Left ventricle myocardium inferior (tissue), 1 donor: ENCODE data around the gene KIAA0319L. TPM values are rescaled to one million over a fixed set of nuclear protein-coding genes. Genes with fewer than 3 reads are reported as not detected.
A peak's percentile ranks its signal among the peaks of the same experiment; 100 is the strongest.
"Not testable (repeated sequence)": the region's sequence is repeated elsewhere in the genome, so short reads cannot be mapped to it uniquely, and the experiment has no call there.

Experiments
- DNase-seq: peaks from one replicate; pipeline ENCODE4 v3.0.0-alpha.2; 2020
- H3K27ac ChIP-seq: fragments of 200-600 bp; replicated peaks from 2 replicates; pipeline ENCODE4 v1.8.0; 2021
- H3K27me3 ChIP-seq: fragments of 200-600 bp; 2 replicates; pipeline ENCODE4 v1.8.0; 2021; ENCODE audit warnings: low read depth
- H3K36me3 ChIP-seq: fragments of 200-600 bp; 2 replicates; pipeline ENCODE4 v1.8.0; 2021
- H3K4me1 ChIP-seq: fragments of 200-600 bp; 2 replicates; pipeline ENCODE4 v1.8.0; 2021
- H3K4me3 ChIP-seq: fragments of 200-600 bp; 2 replicates; pipeline ENCODE4 v1.8.0; 2021; ENCODE audit warnings: mild to moderate bottlenecking, moderate library complexity
- H3K9me3 ChIP-seq: fragments of 200-600 bp; replicated peaks from 2 replicates; pipeline ENCODE4 v1.8.0; 2021
- intact Hi-C: fragments of 100-400 bp; cut with micrococcal nuclease; formaldehyde crosslinking; loops from one replicate; pipeline ENCODE4 v1.11.0; 2022
- total RNA-seq: library from RNA; stranded (reverse); fragmentation: NEBNext Ultra II Directional; extraction: Animal tissue kit (Norgen Biotek cat#: 25700); gene quantifications from one replicate; pipeline ENCODE4 v1.2.1, GENCODE V29; 2021
- TF ChIP-seq, protein P1 (sequence below): fragments of 200-600 bp; IDR thresholded peaks from 2 replicates; pipeline ENCODE4 v1.8.0; 2021; ENCODE audit warnings: antibody characterized with exemption, mild to moderate bottlenecking, borderline replicate concordance
- donor health status: DM: no; HTN: yes; CAD: no; lungs with severe emphysema.

Gene KIAA0319L
- total RNA-seq, 1 donor from 2014 or later, result 64.3 TPM

DNA sequence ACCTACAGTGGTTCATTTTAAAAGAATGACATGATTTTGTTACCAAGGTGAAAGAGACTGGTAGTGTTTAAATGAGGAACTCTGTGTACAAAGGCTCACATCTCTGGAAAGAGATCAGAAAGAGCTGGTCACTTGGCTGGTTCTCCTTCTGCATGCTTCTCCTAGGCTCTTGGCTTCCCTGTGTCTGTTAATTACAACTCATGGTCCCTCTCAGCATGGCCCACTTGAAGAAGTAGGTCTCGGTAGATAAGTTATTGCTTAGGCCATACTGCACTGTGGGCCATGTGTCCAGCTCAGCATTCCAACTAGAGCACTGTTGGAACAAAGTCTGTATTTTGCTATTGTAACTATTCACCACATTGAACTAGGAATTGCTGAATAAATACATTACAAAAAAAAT, 91.1 kb downstream of the KIAA0319L start:
- intact Hi-C loops, result no loop called here
- H3K27ac ChIP-seq, result peak overlapping the region; percentile 47
- H3K36me3 ChIP-seq, result peaks cover 74% of the 10 kb centered on the region

DNA sequence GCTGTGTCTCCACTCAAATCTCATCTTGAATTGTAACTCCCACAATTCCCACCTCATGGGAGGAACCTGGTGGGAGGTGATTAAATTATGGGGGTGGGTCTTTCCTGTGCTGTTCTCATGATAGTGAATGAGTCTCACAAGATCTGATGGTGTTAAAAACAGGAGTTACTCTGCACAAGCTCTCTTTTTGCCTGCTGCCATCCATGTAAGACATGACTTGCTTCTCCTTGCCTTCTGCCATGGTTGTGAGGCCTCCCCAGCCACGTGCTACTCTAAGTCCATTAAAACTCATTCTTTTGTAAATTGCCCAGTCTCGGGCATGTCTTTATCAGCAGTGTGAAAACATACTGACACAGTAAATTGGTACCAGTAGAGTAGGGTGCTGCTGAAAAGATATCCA, 93.5 kb downstream of the KIAA0319L start:
- H3K27ac ChIP-seq, H3K4me3 ChIP-seq, H3K9me3 ChIP-seq, DNase-seq, H3K27me3 ChIP-seq, intact Hi-C loops: not testable (repeated sequence)
- Histone ChIP-seq H3K36me3 (peaks cover 70% of the 10 kb centered on the region), H3K4me1 (peaks cover 23% of the 10 kb centered on the region)

More for the DNA sequence above, 91.1 kb downstream of the KIAA0319L start:
- Histone ChIP-seq H3K4me1 (peaks cover 28% of the 10 kb centered on the region), H3K4me3 (no peak overlapping the region), H3K27me3 (no peaks in the 10 kb centered on the region), H3K9me3 (peaks cover 3% of the 10 kb centered on the region)
- no peak for DNase-seq
- TF ChIP-seq, protein P1, sequence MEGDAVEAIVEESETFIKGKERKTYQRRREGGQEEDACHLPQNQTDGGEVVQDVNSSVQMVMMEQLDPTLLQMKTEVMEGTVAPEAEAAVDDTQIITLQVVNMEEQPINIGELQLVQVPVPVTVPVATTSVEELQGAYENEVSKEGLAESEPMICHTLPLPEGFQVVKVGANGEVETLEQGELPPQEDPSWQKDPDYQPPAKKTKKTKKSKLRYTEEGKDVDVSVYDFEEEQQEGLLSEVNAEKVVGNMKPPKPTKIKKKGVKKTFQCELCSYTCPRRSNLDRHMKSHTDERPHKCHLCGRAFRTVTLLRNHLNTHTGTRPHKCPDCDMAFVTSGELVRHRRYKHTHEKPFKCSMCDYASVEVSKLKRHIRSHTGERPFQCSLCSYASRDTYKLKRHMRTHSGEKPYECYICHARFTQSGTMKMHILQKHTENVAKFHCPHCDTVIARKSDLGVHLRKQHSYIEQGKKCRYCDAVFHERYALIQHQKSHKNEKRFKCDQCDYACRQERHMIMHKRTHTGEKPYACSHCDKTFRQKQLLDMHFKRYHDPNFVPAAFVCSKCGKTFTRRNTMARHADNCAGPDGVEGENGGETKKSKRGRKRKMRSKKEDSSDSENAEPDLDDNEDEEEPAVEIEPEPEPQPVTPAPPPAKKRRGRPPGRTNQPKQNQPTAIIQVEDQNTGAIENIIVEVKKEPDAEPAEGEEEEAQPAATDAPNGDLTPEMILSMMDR, result no peak

DNA sequence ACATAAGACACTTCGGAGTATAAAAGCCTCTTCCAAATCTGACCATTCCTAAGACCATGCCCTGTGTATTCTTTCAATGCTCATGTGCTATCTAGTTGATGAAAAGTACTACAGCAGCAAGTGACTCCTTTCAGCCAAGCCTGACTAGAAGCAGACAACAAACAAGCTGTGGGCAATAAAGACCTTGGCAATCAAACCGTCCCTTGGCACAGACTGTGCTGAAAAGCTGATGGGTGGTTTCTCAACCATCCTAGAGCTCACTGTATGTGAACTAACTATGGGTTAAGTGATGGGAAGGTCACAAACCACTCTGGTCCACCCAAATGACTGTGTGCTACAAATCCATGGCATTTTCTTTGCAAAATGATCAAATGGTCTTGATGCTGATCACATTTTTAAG, 94.0 kb downstream of the KIAA0319L start:
- no peak overlapping the region for H3K4me3 ChIP-seq
- intact Hi-C loops, result no loop called here
- no peaks in the 10 kb centered on the region for H3K27me3 ChIP-seq
- TF ChIP-seq, protein P1, result no peak
- DNase-seq, result no peak
- peaks cover 3% of the 10 kb centered on the region for H3K9me3 ChIP-seq
- H3K27ac ChIP-seq, result no peak overlapping the region
- H3K4me1 ChIP-seq, result peaks cover 23% of the 10 kb centered on the region
- peaks cover 74% of the 10 kb centered on the region for H3K36me3 ChIP-seq

DNA sequence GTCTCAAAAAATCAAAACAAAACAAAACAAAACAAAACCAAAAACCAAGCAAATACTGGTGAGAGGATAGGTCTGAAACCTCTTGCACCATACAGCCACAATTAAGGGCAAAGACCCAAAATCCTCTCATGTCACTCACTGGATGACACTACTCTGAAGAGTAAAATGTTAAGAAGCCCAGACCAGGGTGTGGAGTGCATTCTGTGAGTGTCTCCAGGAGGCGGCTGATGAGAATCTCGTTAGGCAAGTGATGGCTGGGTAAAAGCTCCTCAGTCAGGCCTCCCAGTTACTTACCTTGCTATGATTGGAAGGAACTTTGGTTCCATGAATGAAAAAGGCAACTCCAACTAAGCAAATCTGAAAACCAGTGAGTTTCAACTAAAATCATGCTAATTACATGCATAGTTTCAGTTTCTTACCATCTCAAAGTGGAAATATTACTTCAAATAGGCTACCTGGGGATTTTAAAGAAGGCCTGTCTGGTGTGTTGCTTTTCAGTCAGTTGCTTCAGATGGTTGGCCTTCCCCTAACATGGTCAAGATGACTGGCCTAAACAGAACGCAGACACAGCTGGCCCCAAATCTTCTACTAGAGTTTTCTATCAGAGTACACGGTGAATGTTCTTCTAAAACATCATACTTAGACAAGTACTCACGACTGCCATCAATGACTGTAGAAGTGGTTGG, 95.1 kb downstream of the KIAA0319L start:
- intact Hi-C loops, result no loop called here
- Histone ChIP-seq H3K4me3 (no peak overlapping the region), H3K4me1 (peaks cover 23% of the 10 kb centered on the region), H3K9me3 (peaks cover 3% of the 10 kb centered on the region), H3K36me3 (peaks cover 78% of the 10 kb centered on the region), H3K27me3 (no peaks in the 10 kb centered on the region), H3K27ac (no peak overlapping the region)
- DNase-seq, result no peak
- TF ChIP-seq, protein P1, result no peak

DNA sequence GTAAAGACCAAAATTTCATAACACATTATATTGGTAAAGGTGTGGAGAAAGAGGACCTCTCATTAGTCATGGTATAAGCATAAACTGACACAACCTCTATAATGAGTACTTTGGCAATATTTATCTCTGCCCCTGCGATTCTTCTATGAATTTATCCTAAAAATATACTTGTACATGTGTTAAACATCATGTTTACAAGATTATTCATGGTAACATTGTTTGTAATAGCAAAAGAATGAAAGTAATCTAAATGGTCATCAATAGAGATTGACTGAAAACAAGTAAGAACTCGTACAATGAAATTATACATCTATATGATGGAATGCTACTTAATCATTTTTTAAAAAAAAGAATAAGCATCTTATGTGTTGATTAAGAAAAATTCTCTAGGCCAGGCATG, 96.4 kb downstream of the KIAA0319L start:
- Histone ChIP-seq H3K36me3 (peaks cover 77% of the 10 kb centered on the region), H3K4me3 (no peak overlapping the region), H3K27ac (no peak overlapping the region), H3K9me3 (peaks cover 3% of the 10 kb centered on the region), H3K27me3 (no peaks in the 10 kb centered on the region), H3K4me1 (peaks cover 13% of the 10 kb centered on the region)
- no peak for DNase-seq
- TF ChIP-seq, protein P1, result no peak
- intact Hi-C loops, result no loop called here

DNA sequence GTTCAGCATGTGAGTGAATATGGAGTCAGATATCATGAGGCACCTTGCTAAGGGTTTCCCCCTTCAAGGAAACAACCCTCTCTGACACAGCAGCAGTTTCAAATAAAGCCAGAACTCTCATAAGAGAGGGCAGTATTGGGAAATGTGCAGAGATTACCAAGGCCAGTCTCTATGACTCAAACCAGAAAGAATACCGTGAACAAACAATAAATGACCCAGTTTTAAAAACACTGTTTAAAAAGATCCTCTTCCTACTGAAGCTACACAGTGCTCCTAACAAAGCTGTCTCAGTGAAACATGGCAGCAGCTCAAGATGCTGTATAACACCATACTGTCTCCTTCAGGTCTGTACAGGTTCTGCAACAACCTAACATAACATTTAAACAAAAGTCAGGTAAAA, 102.6 kb downstream of the KIAA0319L start:
- TF ChIP-seq, protein P1, result no peak
- Histone ChIP-seq H3K9me3 (no peaks in the 10 kb centered on the region), H3K4me1 (peaks cover 44% of the 10 kb centered on the region)

More for the DNA sequence above, 102.6 kb downstream of the KIAA0319L start:
- Histone ChIP-seq H3K4me3 (no peak overlapping the region), H3K36me3 (peaks cover 53% of the 10 kb centered on the region), H3K27ac (no peak overlapping the region), H3K27me3 (no peaks in the 10 kb centered on the region)
- intact Hi-C loops, result loop anchor here (5.0 kb wide), 1 partner anchor 108 kb away; no protein-coding TSS in a partner anchor
- DNase-seq, result no peak
